HEK293 (cell line): ENCODE measurements around the gene PDE3A.

Experiments
- CTCF ChIA-PET: fragments of 350-600 bp; formaldehyde crosslinking; extraction: SDS; loops from one replicate; lab custom pipeline; 2021; ENCODE audit warnings: antibody characterized with exemption; lab: Yijun Ruan, JAX
- POLR2A ChIA-PET: fragments of 300-600 bp; formaldehyde crosslinking; extraction: SDS; loops from one replicate; lab custom pipeline; 2020; ENCODE audit warnings: antibody characterized with exemption, inconsistent platforms; lab: Yijun Ruan, JAX
- H3K27ac ChIP-seq: fragments of 200-500 bp; sonication (Bioruptor generic); 2 replicates; pipeline ENCODE4 v1.5.1; 2014; ENCODE audit warnings: low read depth, low read length, control low read depth, inconsistent platforms; ENCODE audit errors: extremely low read depth
- H3K36me3 ChIP-seq, 2 experiments: fragments of 200-500 bp in 1 of 2; sonication (Bioruptor generic) in 1 of 2; 1 replicate in 1 of 2; 2 replicates in 1 of 2; pipeline ENCODE4 v1.5.1; 2014 to 2017; ENCODE audit warnings: inconsistent platforms in 2 of 2, low read length in 2 of 2; ENCODE audit not compliant: control insufficient read depth in 2 of 2, insufficient read depth in 1 of 2
- H3K4me1 ChIP-seq: fragments of 200-500 bp; sonication (Bioruptor generic); 2 replicates; pipeline ENCODE4 v1.5.1; 2014; ENCODE audit warnings: mild to moderate bottlenecking, low read length, inconsistent platforms; ENCODE audit not compliant: control insufficient read depth, insufficient read depth
- H3K4me3 ChIP-seq: 2 replicates; pipeline ENCODE4 v1.5.1; 2011; ENCODE audit warnings: low read depth, mild to moderate bottlenecking, control low read depth, low read length, moderate library complexity
- H3K9me3 ChIP-seq: fragments of 200-500 bp; sonication (Bioruptor generic); 2 replicates; pipeline ENCODE4 v1.5.1; 2014; ENCODE audit warnings: low read depth, low read length, inconsistent platforms; ENCODE audit not compliant: control insufficient read depth, insufficient read depth
- ELK4 ChIP-seq: IDR thresholded peaks from 2 replicates; pipeline ENCODE4 v1.6.1; 2011; ENCODE audit warnings: mild to moderate bottlenecking, low read depth, low read length, borderline replicate concordance
- OVOL3 ChIP-seq: fragments of 450-650 bp; formaldehyde crosslinking; IDR thresholded peaks from 2 replicates; pipeline ENCODE4 v1.5.1; 2016; ENCODE audit warnings: missing biosample characterization, missing genetic modification characterization
- SP7 ChIP-seq: fragments of 450-650 bp; formaldehyde crosslinking; IDR thresholded peaks from 2 replicates; pipeline ENCODE4 v1.5.1; 2016; ENCODE audit warnings: missing biosample characterization, missing genetic modification characterization
- ZNF132 ChIP-seq: fragments of 450-650 bp; formaldehyde crosslinking; IDR thresholded peaks from 2 replicates; pipeline ENCODE4 v1.5.1; 2017; ENCODE audit warnings: missing biosample characterization, missing genetic modification characterization, borderline replicate concordance
- ZNF184 ChIP-seq: fragments of 450-650 bp; IDR thresholded peaks from 2 replicates; pipeline ENCODE4 v1.5.1; 2018; ENCODE audit warnings: missing biosample characterization, mild to moderate bottlenecking, missing genetic modification characterization
- ZNF274 ChIP-seq, 2 experiments: fragments of 200-500 bp in 1 of 2; fragments of 450-650 bp in 1 of 2; sonication (Bioruptor generic) in 1 of 2; formaldehyde crosslinking in 1 of 2; IDR thresholded peaks; 2 replicates each; pipeline versions ENCODE4 v1.5.1 to v1.6.1; 2014 to 2016; ENCODE audit warnings: borderline replicate concordance in 1 of 2, inconsistent platforms in 1 of 2, low read length in 1 of 2, missing biosample characterization in 1 of 2, missing genetic modification characterization in 1 of 2
- ZNF302 ChIP-seq: fragments of 450-650 bp; formaldehyde crosslinking; IDR thresholded peaks from 2 replicates; pipeline ENCODE4 v1.5.1; 2016; ENCODE audit warnings: missing biosample characterization, missing genetic modification characterization, low read depth
- ZNF350 ChIP-seq: fragments of 450-650 bp; formaldehyde crosslinking; IDR thresholded peaks from 2 replicates; pipeline ENCODE4 v1.5.0; 2017; ENCODE audit warnings: missing biosample characterization, mild to moderate bottlenecking, missing genetic modification characterization
- ZNF449 ChIP-seq: fragments of 450-650 bp; formaldehyde crosslinking; IDR thresholded peaks from 2 replicates; pipeline ENCODE4 v1.5.1; 2017; ENCODE audit warnings: missing biosample characterization, mild to moderate bottlenecking, missing genetic modification characterization, moderate library complexity
- ZXDB ChIP-seq: fragments of 450-650 bp; formaldehyde crosslinking; IDR thresholded peaks from 2 replicates; pipeline ENCODE4 v1.5.1; 2016; ENCODE audit warnings: missing biosample characterization, missing genetic modification characterization
- TF ChIP-seq, protein P1 (sequence below): fragments of 450-650 bp; formaldehyde crosslinking; IDR thresholded peaks from 2 replicates; pipeline ENCODE4 v1.5.1; 2016; ENCODE audit warnings: missing biosample characterization, missing genetic modification characterization
- TF ChIP-seq, protein P2 (sequence below): fragments of 450-650 bp; formaldehyde crosslinking; conservative IDR thresholded peaks from 2 replicates; pipeline ENCODE4 v1.5.1; 2016; ENCODE audit warnings: low read depth, missing biosample characterization, missing genetic modification characterization
- TF ChIP-seq, protein P3 (sequence below): fragments of 450-650 bp; formaldehyde crosslinking; IDR thresholded peaks from 2 replicates; pipeline ENCODE4 v1.5.1; 2017; ENCODE audit warnings: missing biosample characterization, missing genetic modification characterization

PDE3A gene

DNA sequence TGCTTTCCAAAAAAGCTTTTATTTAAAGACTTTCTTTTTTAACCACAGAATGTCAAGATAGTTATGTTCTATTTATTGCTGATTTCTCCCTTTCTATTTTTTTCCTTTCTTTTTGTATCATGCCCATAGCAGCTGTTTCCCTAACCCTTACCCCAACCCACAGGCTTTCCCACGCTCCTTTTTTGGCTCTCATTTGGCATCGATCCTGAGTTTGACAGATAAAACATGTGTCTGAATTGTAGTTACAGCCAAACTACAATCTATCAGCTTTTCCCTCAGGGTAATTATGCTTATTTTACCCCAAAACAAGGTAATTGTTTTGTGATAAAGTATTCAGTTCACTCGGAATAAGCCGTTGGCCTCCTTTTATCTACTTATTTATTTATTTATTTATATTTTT lies 46.7 kb downstream of the PDE3A start:
- H3K27ac ChIP-seq = no peak overlapping the region
- no peaks in the 10 kb centered on the region for H3K4me1 ChIP-seq
- no peaks in the 10 kb centered on the region for H3K9me3 ChIP-seq
- CTCF ChIA-PET = no interaction called here
- POLR2A ChIA-PET = no interaction called here
- TF ChIP-seq ZNF350 (tag by site-specific recombination) (no peak), ELK4 (no peak), OVOL3 (tag by site-specific recombination) (no peak), ZNF449 (tag by site-specific recombination) (no peak), ZNF184 (no peak)
- TF ChIP-seq, protein P1, sequence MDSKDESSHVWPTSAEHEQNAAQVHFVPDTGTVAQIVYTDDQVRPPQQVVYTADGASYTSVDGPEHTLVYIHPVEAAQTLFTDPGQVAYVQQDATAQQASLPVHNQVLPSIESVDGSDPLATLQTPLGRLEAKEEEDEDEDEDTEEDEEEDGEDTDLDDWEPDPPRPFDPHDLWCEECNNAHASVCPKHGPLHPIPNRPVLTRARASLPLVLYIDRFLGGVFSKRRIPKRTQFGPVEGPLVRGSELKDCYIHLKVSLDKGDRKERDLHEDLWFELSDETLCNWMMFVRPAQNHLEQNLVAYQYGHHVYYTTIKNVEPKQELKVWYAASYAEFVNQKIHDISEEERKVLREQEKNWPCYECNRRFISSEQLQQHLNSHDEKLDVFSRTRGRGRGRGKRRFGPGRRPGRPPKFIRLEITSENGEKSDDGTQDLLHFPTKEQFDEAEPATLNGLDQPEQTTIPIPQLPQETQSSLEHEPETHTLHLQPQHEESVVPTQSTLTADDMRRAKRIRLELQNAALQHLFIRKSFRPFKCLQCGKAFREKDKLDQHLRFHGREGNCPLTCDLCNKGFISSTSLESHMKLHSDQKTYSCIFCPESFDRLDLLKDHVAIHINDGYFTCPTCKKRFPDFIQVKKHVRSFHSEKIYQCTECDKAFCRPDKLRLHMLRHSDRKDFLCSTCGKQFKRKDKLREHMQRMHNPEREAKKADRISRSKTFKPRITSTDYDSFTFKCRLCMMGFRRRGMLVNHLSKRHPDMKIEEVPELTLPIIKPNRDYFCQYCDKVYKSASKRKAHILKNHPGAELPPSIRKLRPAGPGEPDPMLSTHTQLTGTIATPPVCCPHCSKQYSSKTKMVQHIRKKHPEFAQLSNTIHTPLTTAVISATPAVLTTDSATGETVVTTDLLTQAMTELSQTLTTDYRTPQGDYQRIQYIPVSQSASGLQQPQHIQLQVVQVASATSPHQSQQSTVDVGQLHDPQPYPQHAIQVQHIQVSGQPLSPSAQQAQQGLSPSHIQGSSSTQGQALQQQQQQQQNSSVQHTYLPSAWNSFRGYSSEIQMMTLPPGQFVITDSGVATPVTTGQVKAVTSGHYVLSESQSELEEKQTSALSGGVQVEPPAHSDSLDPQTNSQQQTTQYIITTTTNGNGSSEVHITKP (tag by site-specific recombination) = no peak
- TF ChIP-seq, protein P2, sequence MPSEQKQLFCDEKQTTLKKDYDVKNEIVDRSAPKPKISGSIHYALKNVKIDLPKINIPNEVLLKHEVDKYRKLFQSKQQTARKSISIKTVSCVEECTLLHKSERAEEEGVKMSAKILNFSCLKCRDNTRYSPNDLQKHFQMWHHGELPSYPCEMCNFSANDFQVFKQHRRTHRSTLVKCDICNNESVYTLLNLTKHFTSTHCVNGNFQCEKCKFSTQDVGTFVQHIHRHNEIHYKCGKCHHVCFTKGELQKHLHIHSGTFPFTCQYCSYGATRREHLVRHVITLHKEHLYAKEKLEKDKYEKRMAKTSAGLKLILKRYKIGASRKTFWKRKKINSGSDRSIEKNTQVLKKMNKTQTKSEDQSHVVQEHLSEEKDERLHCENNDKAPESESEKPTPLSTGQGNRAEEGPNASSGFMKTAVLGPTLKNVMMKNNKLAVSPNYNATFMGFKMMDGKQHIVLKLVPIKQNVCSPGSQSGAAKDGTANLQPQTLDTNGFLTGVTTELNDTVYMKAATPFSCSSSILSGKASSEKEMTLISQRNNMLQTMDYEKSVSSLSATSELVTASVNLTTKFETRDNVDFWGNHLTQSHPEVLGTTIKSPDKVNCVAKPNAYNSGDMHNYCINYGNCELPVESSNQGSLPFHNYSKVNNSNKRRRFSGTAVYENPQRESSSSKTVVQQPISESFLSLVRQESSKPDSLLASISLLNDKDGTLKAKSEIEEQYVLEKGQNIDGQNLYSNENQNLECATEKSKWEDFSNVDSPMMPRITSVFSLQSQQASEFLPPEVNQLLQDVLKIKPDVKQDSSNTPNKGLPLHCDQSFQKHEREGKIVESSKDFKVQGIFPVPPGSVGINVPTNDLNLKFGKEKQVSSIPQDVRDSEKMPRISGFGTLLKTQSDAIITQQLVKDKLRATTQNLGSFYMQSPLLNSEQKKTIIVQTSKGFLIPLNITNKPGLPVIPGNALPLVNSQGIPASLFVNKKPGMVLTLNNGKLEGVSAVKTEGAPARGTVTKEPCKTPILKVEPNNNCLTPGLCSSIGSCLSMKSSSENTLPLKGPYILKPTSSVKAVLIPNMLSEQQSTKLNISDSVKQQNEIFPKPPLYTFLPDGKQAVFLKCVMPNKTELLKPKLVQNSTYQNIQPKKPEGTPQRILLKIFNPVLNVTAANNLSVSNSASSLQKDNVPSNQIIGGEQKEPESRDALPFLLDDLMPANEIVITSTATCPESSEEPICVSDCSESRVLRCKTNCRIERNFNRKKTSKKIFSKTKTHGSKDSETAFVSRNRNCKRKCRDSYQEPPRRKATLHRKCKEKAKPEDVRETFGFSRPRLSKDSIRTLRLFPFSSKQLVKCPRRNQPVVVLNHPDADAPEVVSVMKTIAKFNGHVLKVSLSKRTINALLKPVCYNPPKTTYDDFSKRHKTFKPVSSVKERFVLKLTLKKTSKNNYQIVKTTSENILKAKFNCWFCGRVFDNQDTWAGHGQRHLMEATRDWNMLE (tag by site-specific recombination) = no peak
- no peaks in the 10 kb centered on the region for H3K36me3 ChIP-seq
- no peak overlapping the region for H3K4me3 ChIP-seq

GRCh38 chr12:20415641-20416040 lies 47.3 kb downstream of the PDE3A start:
- ChIA-PET POLR2A (no interaction called here), CTCF (no interaction called here)
- Histone ChIP-seq H3K9me3 (no peaks in the 10 kb centered on the region), H3K36me3 (no peaks in the 10 kb centered on the region), H3K27ac (no peak overlapping the region), H3K4me3 (no peak overlapping the region), H3K4me1 (no peaks in the 10 kb centered on the region)
- TF ChIP-seq ZNF132 (tag by site-specific recombination) (no peak), SP7 (tag by site-specific recombination) (no peak), ZXDB (tag by site-specific recombination) (no peak), ZNF274 (IDR thresholded peaks at IDR 0.05; ENCODE audit: low read length) (no peak), ZNF274 (tag by site-specific recombination; IDR thresholded peaks at IDR 0.05; ENCODE audit: borderline replicate concordance) (no peak), ZNF302 (tag by site-specific recombination) (no peak)
- TF ChIP-seq, protein P3, sequence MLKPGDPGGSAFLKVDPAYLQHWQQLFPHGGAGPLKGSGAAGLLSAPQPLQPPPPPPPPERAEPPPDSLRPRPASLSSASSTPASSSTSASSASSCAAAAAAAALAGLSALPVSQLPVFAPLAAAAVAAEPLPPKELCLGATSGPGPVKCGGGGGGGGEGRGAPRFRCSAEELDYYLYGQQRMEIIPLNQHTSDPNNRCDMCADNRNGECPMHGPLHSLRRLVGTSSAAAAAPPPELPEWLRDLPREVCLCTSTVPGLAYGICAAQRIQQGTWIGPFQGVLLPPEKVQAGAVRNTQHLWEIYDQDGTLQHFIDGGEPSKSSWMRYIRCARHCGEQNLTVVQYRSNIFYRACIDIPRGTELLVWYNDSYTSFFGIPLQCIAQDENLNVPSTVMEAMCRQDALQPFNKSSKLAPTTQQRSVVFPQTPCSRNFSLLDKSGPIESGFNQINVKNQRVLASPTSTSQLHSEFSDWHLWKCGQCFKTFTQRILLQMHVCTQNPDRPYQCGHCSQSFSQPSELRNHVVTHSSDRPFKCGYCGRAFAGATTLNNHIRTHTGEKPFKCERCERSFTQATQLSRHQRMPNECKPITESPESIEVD (tag by site-specific recombination) = no peak
